GM18868 (cell line): Measurements from ENCODE around the gene TMEM141.
A peak's percentile ranks its signal among the peaks of the same experiment; 100 is the strongest.
"Not testable (repeated sequence)": the region's sequence is repeated elsewhere in the genome, so short reads cannot be mapped to it uniquely, and the experiment has no call there.

Experiments used
- ATAC-seq: cut with Tn5 transposase; IDR thresholded peaks from one replicate; pipeline ENCODE4 v1.9.1; 2021; ENCODE audit warnings: mild to moderate bottlenecking, moderate library complexity; ENCODE audit not compliant: unreplicated experiment

Gene TMEM141

DNA sequence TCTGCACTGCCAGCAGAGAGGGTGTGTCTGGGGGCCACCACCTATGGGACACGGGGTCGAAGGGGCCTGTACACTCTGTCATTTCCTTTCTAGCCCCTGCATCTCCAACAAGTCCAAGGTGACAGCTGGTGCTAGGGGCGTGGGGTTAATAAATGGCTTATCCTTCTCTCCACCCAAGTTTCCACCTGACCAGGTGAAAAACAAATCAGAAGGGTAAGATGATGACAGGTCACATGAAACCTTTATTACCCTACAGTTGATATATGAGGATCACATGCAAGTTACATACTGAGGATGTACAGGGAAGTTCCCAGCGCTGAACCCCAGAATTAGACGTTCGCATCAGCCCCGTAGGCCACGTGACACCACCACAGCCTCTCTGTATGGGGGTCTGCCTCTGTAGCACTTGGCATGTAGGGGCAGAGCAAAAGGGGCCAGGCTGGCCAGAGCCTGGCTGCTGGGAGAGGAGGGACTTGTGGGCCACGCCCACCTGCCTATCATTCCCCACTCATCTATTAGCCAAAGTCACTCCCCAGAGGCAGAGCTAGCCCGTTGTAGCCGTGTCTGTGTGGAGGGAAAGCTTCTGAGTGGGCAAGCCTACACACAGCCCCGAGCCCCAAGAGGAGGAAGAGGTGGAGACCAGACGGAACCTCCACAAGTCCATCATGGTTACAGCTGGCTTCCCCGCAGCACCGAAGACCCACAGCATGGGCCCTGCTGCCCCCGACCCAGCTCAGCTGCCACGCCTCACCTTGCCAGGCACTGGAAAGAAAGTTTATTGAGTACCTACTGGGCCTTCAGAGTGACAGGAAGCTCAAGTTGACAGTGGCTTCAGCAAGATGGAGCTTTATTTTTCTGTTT lies 2.2 kb downstream of the TMEM141 start:
- no peak for ATAC-seq

DNA sequence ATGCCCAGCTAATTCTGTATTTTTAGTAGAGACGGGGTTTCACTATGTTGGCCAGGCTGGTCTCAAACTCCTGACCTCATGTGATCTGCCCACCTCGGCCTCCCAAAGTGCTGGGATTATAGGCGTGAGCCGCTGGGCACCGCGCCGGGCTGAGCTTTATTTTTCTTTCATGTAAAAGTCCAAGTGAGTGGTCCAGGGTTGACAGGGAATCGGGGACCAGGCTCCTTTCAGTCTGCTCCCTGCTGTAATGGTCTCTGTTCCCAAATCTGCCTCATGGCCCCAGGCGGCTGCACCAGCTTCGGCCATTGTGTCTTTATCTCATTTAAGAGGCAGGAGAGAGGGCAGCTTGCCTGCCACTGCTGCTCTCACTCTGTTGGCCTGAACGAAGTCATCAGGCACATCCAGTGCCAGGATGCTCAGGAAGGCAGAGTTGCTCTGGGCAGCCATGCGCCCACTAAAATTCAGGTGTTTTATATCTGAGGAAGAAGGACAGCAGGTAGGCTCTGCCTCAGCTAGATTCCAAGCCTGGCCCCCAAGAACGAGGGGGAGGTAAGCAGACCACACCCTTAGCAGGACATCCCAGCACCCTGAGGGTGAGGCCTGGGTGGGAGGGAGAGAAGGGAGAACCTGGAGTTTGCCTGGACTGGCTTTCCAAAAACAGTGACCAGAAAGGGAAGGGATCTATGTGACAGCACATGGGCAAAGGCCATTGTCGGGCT lies 3.3 kb downstream of the TMEM141 start:
- ATAC-seq: no peak

DNA sequence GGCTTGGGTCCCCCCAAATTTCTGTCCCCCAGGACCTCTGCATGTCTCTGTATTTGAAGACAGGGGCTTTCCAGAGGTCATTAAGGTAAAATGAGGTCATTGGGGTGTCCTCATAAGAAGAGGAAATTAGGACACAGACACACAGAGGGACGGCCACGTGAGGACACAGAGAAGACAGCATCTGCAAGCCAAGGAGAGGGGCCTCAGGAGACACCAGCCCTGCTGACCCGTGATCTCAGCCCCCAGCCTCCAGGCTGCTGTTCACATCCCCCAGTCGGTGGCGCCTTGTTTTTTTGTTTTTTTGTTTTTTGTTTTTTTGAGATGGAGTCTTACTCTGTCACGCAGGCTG lies 3.8 kb downstream of the TMEM141 start:
- no peak for ATAC-seq

DNA sequence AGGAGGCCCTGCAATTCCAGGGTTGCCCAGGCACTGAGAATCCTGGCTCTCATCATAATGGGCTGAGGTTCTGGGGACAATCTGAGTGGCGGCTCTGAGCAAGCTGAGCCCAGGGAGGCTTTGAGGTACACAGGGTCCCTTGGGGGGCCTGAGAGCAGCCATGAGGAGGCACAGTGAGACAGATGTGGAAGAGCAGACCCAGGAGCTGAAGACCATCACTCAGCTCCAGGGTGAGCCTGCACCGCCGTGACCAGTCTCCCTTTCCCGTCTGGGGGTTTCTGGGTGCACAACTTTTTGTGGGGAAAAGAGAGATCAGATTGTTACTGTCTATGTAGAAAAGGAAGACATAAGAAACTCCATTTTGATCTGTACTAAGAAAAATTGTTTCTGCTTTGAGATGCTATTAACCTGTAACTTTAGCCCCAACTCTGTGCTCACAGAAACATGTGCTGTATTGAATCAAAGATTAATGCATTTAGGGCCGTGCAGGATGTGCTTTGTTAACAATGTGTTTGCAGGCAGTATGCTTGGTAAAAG lies 5.2 kb downstream of the TMEM141 start, which contains the start of gene CCDC183:
Gene CCDC183, plus strand, starts transcription at position 101 of the 537 bp plus-strand sequence. Its CDS starts 60 bp downstream, at position 161.
- ATAC-seq: no peak

DNA sequence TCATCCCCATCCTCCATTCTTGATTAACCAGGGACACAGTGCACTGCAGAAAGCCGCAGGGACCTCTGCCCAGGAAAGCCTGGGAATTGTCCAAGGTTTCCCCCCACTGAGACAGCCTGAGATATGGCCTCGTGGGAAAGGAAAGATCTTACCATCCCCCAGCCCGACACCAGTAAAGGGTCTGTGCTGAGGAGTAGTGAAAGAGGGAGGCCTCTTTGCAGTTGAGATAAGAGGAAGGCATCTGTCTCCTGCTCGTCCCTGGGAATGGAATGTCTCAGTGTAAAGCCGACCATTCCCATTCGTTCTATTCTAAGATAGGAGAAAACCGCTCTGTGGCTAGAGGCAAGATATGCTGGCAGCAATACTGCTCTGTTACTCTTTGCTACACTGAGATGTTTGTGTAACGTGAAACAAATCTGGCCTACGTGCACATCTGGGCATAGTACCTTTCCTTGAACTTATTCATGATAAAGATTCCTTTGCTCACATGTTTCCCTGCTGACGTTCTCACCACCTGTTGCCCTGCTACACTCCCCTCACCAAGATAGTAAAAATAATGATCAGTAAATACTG lies 5.7 kb downstream of the TMEM141 start:
- not testable (repeated sequence) for ATAC-seq

DNA sequence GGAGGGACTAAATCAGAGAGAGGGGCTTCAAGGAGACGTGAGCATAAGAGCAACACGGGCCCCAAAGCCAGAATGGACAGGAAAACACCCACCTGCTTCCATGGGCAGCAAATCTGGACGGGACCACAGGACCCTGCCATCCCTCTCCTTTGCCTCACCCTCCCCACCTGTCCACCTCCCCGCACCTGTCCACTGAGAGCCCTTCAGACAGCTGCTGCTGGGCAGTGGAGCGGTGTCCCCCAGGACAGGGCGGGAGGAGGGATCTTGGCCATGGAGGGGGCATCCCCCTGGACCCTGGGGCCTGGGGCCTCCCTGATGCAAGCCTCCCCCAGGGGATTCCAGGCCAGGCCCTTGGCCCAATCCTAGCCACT lies 7.5 kb downstream of the TMEM141 start:
- no peak for ATAC-seq

DNA sequence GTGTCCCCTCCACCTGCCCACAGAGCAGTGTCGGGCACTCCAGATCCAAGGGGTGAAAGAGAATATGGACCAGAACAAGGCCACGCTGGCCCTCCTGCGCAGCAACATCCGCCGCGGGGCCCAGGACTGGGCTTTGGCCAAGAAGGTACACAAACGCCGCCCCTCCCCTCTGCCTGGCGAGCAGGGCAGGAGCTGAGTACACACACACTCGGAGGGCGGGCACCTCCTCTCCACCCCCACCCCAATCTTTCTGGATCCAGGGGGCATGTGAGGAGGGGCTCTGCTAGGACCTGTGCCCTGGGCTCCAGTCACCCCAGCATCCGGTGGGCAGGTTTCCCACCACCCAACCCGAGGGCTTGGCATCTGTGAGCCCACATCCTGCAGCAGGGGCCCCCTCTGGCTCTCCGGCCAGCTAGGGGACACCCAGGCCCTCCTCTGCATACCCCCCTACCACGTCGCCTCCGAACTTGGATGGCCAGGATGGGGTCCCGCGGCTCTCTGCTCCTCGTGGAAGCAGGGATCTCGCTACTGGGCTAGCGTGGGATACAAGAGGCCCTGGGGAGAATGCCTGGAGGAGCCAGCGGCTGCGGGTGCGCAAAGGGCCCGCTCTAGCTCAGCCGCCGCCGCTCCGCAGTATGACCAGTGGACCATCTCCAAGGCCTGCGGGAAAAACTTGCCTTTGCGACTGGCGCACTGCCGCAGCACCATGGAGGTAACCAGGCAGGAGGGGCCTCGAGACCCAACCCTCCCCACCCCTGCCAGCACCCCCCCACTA lies 8.1 kb downstream of the TMEM141 start:
- no peak for ATAC-seq

DNA sequence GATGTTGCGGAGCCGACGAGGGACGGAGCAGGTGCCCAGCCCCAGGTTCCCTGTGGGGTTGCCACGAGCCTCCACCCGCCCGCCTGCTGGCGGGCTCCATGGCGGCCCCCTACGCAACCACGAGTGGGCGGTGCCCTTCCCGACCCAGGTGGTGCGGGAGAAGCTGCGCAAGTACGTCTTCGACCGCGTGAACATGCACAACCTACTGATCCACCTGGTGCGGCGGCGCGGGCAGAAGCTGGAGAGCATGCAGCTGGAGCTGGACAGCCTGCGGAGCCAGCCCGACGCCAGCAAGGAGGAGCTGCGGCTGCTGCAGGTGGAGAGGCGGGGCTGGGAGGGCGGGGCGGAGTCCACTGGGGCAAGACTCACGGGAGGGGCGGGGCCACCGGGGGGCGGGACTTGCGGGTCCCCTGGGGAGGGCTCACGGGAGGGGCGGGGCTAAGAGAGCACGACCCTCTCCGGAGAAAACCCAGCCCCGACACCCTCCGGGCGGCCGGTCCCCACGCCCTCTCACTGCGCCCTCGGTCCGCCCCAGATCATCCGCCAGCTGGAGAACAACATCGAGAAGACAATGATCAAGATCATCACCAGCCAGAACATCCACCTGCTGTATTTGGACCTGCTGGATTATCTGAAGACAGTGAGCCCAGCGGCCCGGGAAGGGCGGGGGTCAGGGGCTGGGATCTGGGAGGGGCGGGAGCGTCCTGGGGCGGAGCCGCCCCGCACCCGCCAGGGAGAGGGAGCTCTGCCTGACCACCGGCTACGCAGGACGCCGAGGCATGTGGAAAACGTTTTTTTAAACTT lies 8.9 kb downstream of the TMEM141 start:
- no peak for ATAC-seq

DNA sequence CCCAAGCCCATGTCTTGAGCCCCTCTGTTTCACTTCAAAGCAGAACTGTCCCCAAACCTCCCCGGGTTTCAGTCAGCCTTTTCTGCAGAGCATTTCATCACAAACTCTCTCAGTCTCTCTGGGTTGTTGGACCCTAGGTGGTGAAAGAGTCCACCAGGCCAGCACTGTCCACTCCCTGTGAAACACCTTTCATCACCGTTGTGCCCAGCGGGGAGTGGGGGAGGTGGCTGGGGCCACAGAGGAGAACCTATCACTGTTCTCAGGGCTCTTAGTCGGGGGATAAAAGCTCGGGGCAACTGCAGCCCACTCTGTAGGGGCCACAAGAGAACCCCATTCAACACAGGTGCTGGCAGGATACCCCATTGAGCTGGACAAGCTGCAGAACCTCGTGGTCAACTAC lies 11.2 kb downstream of the TMEM141 start:
- no peak for ATAC-seq

DNA sequence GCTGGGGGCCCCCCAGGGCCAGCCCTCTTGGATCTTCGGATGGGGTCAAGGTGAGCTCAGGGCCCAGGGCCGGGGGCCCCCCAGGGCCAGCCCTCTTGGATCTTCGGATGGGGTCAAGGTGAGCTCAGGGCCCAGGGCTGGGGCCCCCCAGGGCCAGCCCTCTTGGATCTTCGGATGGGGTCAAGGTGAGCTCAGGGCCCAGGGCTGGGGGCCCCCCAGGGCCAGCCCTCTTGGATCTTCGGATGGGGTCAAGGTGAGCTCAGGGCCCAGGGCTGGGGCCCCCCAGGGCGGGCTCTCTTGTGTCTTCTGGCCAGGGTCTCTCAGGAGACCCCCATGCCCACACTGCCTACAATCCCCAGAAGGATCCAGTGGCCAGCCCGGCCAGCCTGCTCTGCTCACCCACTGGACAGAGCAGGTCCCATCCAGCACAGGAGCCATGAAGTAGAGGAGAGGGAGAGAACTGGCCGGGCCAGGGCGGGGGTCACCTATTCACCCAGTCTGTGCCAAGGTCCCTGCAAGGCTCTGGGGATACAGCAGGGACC lies 11.9 kb downstream of the TMEM141 start:
- ATAC-seq: not testable (repeated sequence)

DNA sequence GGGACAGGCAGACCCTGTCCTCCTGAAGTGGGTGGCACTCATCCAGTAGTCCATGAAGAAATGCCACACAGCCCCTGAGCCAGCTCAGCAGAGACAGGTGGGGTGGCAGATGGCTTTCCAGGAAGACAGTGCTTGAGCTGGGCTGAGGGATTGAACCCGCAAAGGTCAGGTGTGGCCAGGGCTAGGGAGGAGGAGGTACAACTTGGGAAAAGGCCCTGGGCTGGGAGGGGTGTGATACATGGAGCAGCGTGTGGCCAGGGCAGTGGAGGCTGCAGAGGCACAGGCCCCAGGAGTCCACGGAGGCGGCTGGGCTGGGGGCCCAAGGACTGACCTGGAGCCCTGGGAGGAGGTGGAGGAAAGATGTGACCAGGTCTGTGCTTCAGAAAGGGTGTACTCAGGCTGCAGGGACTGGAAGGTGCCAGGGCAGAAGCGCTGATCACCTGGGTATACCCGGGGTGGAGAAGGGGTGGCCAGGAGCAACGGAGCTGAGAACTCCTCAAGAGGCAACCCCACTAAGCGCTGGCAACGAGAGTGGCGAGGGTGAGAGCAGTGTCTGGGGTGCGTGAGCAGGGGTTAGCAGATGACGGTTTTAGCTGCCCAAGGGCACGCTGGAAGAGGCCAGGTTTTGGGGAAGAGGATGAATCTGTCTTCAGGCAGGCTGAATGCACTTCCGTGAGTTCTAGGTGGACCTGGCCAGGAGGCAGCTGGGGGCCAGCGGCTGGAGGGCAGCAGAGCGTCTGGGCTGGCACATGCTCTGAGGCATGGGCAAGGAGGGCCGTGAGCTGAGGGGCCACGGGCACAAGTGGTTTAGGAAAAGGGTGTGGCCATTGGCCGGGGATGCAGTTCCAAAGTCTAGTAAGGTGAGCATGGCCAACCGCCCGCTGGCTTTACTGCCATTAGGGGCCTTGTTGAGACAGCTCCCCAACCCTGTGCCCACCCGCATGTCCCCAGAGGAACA lies 12.7 kb downstream of the TMEM141 start:
- ATAC-seq: no peak

DNA sequence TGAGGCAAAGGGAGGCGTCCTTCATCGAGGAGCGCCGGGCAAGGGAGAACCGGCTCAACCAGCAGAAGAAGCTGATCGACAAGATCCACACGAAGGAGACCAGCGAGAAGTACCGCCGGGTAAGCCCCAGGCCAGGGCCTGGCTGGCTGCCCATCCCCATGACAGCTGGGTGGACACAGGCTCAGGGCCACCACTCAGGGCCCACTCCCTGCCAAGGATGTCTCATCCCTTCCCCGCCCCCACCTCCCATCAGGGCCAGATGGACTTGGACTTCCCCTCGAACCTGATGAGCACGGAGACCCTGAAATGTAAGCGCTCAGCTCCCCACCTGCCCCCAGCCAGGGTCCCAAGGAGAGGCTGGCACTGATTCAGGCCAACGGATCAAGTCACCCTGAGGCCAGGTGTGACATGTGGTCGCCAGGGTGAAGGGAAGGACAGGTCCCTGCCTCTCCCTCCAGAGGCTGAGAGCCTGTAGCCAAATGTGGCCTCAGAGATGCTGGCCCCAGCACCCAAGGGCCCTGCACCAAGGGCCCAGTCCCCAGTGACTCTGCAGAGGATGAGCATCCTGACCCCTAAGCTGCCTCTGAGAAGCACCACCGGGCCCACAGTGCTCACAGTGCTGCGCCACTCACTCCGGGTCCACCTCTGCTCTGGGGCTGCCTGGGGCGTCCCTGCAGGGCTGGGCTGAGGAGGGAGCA lies 13.5 kb downstream of the TMEM141 start:
- no peak for ATAC-seq

DNA sequence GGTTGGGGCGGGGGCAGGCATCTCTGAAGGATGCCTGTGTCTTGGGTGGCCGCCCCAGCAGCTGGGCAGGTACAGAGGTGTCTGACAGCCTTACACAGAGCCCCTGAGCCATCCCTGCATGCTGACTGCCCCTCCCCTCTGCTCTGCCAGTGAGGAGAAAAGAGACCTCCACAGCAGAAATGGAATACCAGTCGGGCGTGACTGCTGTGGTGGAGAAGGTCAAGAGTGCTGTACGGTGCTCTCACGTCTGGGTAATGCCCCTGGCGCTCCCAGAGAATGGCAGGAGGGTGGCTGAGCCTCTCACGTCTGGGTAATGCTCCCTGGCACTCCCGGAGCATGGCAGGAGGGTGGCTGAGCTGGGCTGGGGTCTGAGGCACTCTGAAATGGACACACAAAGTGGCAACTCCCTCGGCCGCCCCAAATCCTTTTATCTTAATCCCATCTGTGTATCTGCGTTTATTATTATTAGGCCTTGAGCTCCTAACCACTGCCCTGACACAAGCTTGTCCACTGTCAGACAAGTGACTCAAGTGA lies 14.1 kb downstream of the TMEM141 start:
- ATAC-seq: no peak

DNA sequence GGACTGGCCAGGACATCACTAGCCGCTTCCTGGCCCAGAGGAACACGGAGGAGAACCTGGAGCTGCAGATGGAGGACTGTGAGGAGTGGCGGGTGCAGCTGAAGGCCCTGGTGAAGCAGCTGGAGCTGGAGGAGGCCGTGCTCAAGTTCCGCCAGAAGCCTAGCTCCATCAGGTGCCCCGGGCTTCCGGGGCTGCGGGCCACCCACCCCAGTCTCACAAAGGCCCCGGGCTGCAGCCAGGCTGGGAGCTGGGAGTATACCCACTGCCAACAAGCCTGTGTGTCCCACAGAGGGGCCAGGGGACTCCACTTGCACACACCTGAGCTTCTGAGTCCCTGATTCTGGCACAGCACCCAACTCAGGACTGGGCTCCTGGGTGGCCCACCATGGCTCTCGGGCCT lies 14.9 kb downstream of the TMEM141 start:
- ATAC-seq: no peak

DNA sequence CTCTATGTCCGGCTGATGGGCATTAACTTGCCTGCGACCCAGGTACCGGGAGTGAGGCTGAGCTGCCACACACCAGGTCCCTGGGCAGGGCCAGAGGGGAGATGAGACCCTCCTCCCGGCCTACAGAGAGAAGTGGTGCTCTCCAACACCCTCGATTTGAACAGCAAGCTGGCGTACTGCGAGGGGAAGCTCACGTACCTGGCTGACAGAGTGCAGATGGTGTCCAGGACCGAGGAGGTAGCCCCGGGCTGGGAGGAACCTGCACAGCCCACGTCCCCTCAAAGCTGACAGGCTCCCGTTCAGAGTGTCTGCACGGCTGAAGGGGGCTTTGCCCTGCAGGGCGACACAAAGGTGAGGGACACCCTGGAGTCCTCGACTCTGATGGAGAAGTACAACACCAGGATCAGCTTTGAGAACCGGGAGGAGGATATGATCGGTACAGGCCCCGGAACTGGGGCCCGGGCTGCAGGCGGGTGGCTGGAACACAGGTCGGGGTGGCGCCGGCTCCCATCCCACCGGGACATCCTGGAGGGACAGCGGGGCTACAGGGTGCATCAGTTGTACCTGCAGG lies 15.6 kb downstream of the TMEM141 start:
- no peak for ATAC-seq

DNA sequence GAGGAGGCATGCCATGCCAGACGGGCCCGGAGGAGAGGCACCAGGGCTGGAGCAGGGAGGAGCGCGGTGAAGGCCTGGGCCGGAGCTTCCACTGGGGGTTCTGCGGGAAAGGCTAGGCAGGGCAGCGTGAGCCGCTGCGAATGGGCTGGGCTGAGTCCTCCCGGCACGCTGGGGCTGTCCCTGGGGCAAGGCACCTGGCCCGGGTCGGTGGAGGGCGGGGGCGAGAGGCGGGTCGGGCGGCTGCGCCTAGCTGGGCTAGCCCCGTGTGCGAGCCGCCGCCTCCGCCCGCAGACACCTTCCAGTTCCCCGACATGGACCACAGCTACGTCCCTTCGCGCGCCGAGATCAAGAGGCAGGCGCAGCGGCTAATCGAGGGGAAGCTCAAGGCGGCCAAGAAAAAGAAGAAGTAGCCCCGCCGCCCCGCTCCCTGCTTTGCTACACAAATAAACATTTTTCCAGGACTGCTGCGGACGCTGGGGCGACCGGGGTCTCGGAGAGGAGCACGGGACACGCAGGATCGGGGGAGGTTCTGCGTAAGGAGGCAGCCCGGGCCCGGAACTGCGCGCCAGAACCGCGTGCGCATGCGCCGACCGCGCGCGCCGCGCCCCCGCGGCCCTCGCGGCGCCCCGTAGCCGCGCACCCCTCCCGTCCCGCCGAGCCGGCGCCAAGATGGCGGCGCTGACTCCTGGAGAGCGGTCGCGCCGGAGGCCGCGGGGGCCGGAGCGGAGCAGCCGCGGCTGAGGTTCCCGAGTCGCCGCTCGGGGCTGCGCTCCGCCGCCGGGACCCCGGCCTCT lies 16.3 kb downstream of the TMEM141 start, which contains the start of gene RABL6:
Gene RABL6, plus strand, starts transcription at position 668 of the 794 bp plus-strand sequence. CDS start 249 bp downstream, outside the sequence.
- ATAC-seq: peak; percentile 74
